ENCODE measurements around the gene PRRT2. TPM values are rescaled to one million over a fixed set of nuclear protein-coding genes. Genes with fewer than 3 reads are reported as not detected.
A peak's percentile ranks its signal among the peaks of the same experiment; 100 is the strongest.

The PRRT2 gene
- total RNA-seq, 4 donors from 2014 or later, result 20.2 to 54.5 (median 28.0) TPM

DNA sequence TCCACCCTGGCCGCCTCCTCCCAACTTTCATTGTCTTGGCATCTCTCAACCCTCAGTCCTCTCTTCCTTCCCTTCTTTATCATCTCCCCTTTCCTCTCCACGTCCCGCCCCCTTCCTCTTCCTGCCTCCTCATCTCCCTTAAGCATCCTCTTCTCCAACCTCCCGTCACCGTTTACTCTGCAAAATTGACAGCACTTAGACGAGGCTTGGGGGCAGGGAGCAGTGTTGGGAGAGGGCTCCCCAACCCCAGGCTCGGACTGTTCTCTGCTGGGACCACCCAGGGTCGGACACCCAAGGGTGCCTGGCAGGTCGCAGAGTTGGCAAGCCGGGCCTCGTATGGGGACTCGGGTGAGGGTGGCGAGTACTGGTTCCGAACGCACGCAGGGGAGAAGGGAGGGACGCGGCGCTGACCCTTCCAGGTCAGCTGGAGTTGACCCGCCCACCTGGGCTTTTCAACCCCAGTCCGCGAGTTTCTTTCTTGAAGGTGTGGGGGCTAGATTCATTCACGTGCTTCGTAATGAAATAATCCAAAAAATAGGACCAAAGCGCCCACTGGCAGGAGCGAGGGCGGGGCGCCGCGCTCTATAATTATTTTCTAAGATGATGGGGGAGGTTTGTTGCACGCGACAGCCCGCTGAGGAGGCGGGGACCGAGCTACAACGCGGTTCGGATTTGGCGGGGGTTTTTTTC lies 3.2 kb downstream of the PRRT2 start:
- intact Hi-C loops (cut with DNase I; ENCODE audit: low total_unique reads), result no loop called here
- peak overlapping the region; percentile 96 to 99 for H3K27ac ChIP-seq
- H3K9me3 ChIP-seq, result no peaks in the 10 kb centered on the region
- H3K27me3 ChIP-seq, result no peaks in the 10 kb centered on the region
- H3K4me1 ChIP-seq, result peaks cover 0 to 18% of the 10 kb centered on the region in 2 donors
- no peaks in the 10 kb centered on the region for H3K36me3 ChIP-seq
- DNase-seq, result peak; percentile 50 to 58
- TF ChIP-seq POLR2A (IDR thresholded peaks at IDR 0.05), result no peak
- TF ChIP-seq, protein P1, sequence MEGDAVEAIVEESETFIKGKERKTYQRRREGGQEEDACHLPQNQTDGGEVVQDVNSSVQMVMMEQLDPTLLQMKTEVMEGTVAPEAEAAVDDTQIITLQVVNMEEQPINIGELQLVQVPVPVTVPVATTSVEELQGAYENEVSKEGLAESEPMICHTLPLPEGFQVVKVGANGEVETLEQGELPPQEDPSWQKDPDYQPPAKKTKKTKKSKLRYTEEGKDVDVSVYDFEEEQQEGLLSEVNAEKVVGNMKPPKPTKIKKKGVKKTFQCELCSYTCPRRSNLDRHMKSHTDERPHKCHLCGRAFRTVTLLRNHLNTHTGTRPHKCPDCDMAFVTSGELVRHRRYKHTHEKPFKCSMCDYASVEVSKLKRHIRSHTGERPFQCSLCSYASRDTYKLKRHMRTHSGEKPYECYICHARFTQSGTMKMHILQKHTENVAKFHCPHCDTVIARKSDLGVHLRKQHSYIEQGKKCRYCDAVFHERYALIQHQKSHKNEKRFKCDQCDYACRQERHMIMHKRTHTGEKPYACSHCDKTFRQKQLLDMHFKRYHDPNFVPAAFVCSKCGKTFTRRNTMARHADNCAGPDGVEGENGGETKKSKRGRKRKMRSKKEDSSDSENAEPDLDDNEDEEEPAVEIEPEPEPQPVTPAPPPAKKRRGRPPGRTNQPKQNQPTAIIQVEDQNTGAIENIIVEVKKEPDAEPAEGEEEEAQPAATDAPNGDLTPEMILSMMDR (IDR thresholded peaks at IDR 0.05), result no peak
- peak overlapping the region; percentile 72 to 90 for H3K4me3 ChIP-seq

GRCh38 chr16:29815793-29816693 lies 4.0 kb downstream of the PRRT2 start, which contains the start of gene PAGR1:
TSS of gene PAGR1 (plus strand) at chr16:29816152. CDS start at chr16:29816526, 374 bp downstream.
- peak within 1 kb of the TSS; percentile 96 to 99 for H3K27ac ChIP-seq

GRCh38 chr16:29816694-29817441 lies 4.9 kb downstream of the PRRT2 start:
- intact Hi-C loops (cut with DNase I; ENCODE audit: low total_unique reads), result no loop called here

More at GRCh38 chr16:29815793-29816693, 4.0 kb downstream of the PRRT2 start, which contains the start of gene PAGR1:
- TF ChIP-seq POLR2A (IDR thresholded peaks at IDR 0.05), result peak; percentile 73 to 74
- TF ChIP-seq, protein P1 (IDR thresholded peaks at IDR 0.05), result peak; percentile 85 to 91 (median 88)
- H3K4me3 ChIP-seq, result peak within 1 kb of the TSS; percentile 72 to 90
- DNase-seq, result peak; percentile 99 to 100
- no peaks in the 10 kb centered on the region for H3K27me3 ChIP-seq
- no peaks in the 10 kb centered on the region for H3K9me3 ChIP-seq
- H3K4me1 ChIP-seq, result peaks cover 0 to 11% of the 10 kb centered on the region in 2 donors
- H3K36me3 ChIP-seq, result no peaks in the 10 kb centered on the region
- intact Hi-C loops (cut with DNase I; ENCODE audit: low total_unique reads), result no loop called here

DNA sequence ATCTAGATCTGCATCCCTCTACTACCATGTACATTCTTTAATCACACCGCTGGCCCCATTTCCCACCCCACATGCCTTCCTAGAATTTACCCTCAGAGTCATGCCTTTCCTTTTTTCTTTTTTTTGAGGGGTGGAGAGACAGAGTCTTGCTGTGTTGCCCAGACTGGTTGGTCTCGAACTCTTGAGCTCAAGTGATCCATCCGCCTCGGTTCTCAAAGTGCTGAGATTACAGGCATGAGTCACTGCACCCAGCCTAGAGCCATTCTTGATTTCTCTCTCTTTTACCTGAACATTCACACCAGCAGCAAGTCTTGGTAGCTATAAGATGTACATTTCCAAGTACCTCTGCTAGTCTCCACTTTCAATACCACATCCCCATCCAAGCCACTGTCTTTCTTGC lies 6.1 kb downstream of the PRRT2 start:
- Histone ChIP-seq H3K4me3 (no peak overlapping the region), H3K27ac (no peak overlapping the region), H3K36me3 (no peaks in the 10 kb centered on the region), H3K4me1 (peaks cover 4 to 7% of the 10 kb centered on the region in 2 donors), H3K9me3 (no peaks in the 10 kb centered on the region), H3K27me3 (no peaks in the 10 kb centered on the region)
- no peak for DNase-seq
- intact Hi-C loops (cut with DNase I; ENCODE audit: low total_unique reads), result no loop called here
- TF ChIP-seq, protein P1 (IDR thresholded peaks at IDR 0.05), result no peak
- TF ChIP-seq POLR2A (IDR thresholded peaks at IDR 0.05), result no peak

More at GRCh38 chr16:29816694-29817441, 4.9 kb downstream of the PRRT2 start:
- TF ChIP-seq, protein P1 (IDR thresholded peaks at IDR 0.05), result no peak
- no peak for TF ChIP-seq POLR2A (IDR thresholded peaks at IDR 0.05)
- Histone ChIP-seq H3K9me3 (no peaks in the 10 kb centered on the region), H3K27me3 (no peaks in the 10 kb centered on the region), H3K4me1 (peaks cover 0 to 11% of the 10 kb centered on the region in 2 donors), H3K36me3 (no peaks in the 10 kb centered on the region), H3K4me3 (peak overlapping the region; percentile 72 to 90), H3K27ac (peak overlapping the region; percentile 96 to 99)
- DNase-seq, result peak; percentile 63 to 65
